Measurements from ENCODE around the gene MLST8. TPM values are rescaled to one million over a fixed set of nuclear protein-coding genes. Genes with fewer than 3 reads are reported as not detected.
"Not testable (repeated sequence)": the region's sequence is repeated elsewhere in the genome, so short reads cannot be mapped to it uniquely, and the experiment has no call there.

The MLST8 gene
- total RNA-seq, 1 donor from 2014 or later, result 38.7 TPM

GRCh38 chr16:2237102-2237482, 31.8 kb downstream of the MLST8 start:
- Mint-ChIP-seq H3K36me3 (ENCODE audit: low read depth) (peaks cover 28% of the 10 kb centered on the region), H3K9me3 (no peaks in the 10 kb centered on the region), H3K4me1 (no peaks in the 10 kb centered on the region), H3K27me3 (peaks cover 2% of the 10 kb centered on the region), H3K4me3 (no peak overlapping the region), H3K27ac (no peak overlapping the region)
- POLR2A ChIA-PET, result no interaction called here
- no peak for TF ChIP-seq CTCF (IDR thresholded peaks at IDR 0.05)
- intact Hi-C loops (cut with micrococcal nuclease), result no loop called here
- ATAC-seq (ENCODE audit: low read depth), result no peak
- DNase-seq, result no peak
- CTCF ChIA-PET, result no interaction called here

- peaks cover 33% of the 10 kb centered on the region for H3K36me3 Mint-ChIP-seq (ENCODE audit: low read depth)
- intact Hi-C loops (cut with micrococcal nuclease), result no loop called here
- TF ChIP-seq CTCF (IDR thresholded peaks at IDR 0.05), result no peak
- H3K27me3 Mint-ChIP-seq, result peaks cover 2% of the 10 kb centered on the region
- H3K4me1 Mint-ChIP-seq, result no peaks in the 10 kb centered on the region
- ChIA-PET POLR2A (no interaction called here), CTCF (no interaction called here)
- no peaks in the 10 kb centered on the region for H3K9me3 Mint-ChIP-seq
- DNase-seq, result no peak
- H3K27ac Mint-ChIP-seq, result no peak overlapping the region
- H3K4me3 Mint-ChIP-seq, result no peak overlapping the region
- no peak for ATAC-seq (ENCODE audit: low read depth)
Observed at GRCh38 chr16:2237493-2238149, 32.4 kb downstream of the MLST8 start.

- no peak overlapping the region for H3K27ac Mint-ChIP-seq
- TF ChIP-seq CTCF (IDR thresholded peaks at IDR 0.05), result no peak
- ATAC-seq (ENCODE audit: low read depth) (no peak), DNase-seq (no peak)
- peaks cover 31% of the 10 kb centered on the region for H3K36me3 Mint-ChIP-seq (ENCODE audit: low read depth)
- H3K9me3 Mint-ChIP-seq, result no peaks in the 10 kb centered on the region
- peaks cover 2% of the 10 kb centered on the region for H3K27me3 Mint-ChIP-seq
- ChIA-PET POLR2A (interaction anchor here (0.6 to 1.1 kb wide), 3 partner anchors 12 to 18 kb away, joined by 3 read pairs; no protein-coding TSS in a partner anchor), CTCF (no interaction called here)
- H3K4me1 Mint-ChIP-seq, result no peaks in the 10 kb centered on the region
- intact Hi-C loops (cut with micrococcal nuclease), result no loop called here
- H3K4me3 Mint-ChIP-seq, result no peak overlapping the region
Observed at GRCh38 chr16:2238150-2238837, 33.0 kb downstream of the MLST8 start.

GRCh38 chr16:2238838-2239675, 33.8 kb downstream of the MLST8 start:
- no peak overlapping the region for H3K27ac Mint-ChIP-seq
- ChIA-PET CTCF (no interaction called here), POLR2A (interaction anchor here (0.6 to 1.1 kb wide), 3 partner anchors 11 to 17 kb away, joined by 3 read pairs; no protein-coding TSS in a partner anchor)
- intact Hi-C loops (cut with micrococcal nuclease), result no loop called here
- H3K9me3 Mint-ChIP-seq, result no peaks in the 10 kb centered on the region
- DNase-seq, result no peak
- H3K27me3 Mint-ChIP-seq, result peaks cover 2% of the 10 kb centered on the region
- H3K4me1 Mint-ChIP-seq, result no peaks in the 10 kb centered on the region
- no peak for ATAC-seq (ENCODE audit: low read depth)
- no peak overlapping the region for H3K4me3 Mint-ChIP-seq
- peaks cover 35% of the 10 kb centered on the region for H3K36me3 Mint-ChIP-seq (ENCODE audit: low read depth)
- no peak for TF ChIP-seq CTCF (IDR thresholded peaks at IDR 0.05)

GRCh38 chr16:2240331-2240730, 35.1 kb downstream of the MLST8 start:
- intact Hi-C loops (cut with micrococcal nuclease); CTCF ChIA-PET; H3K4me3 Mint-ChIP-seq; DNase-seq; H3K27ac Mint-ChIP-seq; H3K27me3 Mint-ChIP-seq; H3K4me1 Mint-ChIP-seq; ATAC-seq (ENCODE audit: low read depth); H3K9me3 Mint-ChIP-seq: not testable (repeated sequence)
- peaks cover 32% of the 10 kb centered on the region for H3K36me3 Mint-ChIP-seq (ENCODE audit: low read depth)
- POLR2A ChIA-PET, result interaction anchor here (2.3 kb wide), 1 partner anchor 11 kb away, joined by 7 read pairs; the partner anchor contains the start of gene ECI1
